GM18519 (cell line): Measurements from ENCODE around the gene ZNF490.
"Not testable (repeated sequence)": the region's sequence is repeated elsewhere in the genome, so short reads cannot be mapped to it uniquely, and the experiment has no call there.

Experiments
- ATAC-seq: cut with Tn5 transposase; IDR thresholded peaks from one replicate; pipeline ENCODE4 v1.9.1; 2021; ENCODE audit warnings: mild to moderate bottlenecking, moderate library complexity; ENCODE audit not compliant: unreplicated experiment, low FRiP score

ZNF490 gene

GRCh38 chr19:12623361-12624031, 12.9 kb upstream of the ZNF490 start:
- no peak for ATAC-seq

DNA sequence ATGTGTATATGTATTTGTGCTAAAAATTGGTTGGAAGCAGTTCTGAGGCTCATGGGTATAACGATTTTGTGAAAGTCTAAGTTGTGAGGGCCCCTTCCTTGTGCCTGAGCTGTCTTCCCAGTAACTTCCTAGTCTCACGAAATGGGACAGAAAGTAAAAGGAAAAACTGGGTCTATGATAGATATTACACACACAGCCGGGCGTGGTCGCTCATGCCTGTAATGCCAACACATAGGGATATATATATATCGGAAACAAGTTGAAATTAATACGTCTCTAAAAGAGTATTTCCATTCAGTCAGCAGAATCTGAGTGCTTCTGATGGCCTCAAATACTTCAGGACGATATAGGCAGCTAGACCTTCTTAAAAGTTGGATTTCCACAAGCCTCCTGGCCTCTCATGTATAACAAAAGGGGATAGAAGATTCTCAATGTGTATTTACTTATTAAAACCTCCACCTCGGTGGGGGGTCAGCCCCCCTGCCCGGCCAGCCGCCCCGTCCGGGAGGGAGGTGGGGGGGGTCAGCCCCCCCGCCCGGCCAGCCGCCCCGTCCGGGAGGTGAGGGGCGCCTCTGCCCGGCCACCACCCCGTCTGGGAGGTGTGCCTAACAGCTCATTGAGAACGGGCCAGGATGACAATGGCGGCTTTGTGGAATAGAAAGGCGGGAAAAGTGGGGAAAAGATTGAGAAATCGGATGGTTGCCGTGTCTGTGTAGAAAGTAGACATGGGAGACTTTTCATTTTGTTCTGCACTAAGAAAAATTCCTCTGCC, 10.8 kb upstream of the ZNF490 start:
- ATAC-seq = not testable (repeated sequence)

- no peak for ATAC-seq
Measured at GRCh38 chr19:12617646-12618045, 7.0 kb upstream of the ZNF490 start.

- ATAC-seq = no peak
Measured at GRCh38 chr19:12611361-12611699, 717 bp upstream of the ZNF490 start.

DNA sequence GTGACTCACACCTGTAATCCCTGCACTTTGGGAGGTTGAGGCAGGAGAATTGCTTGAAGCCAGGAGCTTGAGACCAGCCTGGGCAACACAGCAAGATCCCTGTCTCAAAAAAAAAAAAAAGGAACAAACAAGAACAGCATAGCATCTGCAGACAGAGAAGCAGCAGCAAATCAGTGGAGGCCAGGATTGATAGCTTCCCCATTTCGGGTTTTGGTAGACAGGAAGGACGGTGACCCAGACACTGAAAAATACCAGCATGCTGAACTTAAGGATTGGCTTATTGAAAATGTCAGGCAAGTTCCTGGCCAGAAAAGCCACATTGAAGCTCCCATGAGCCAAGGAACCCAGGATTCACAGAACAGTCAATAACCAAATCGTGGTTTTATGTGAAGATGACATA, 3.0 kb downstream of the ZNF490 start:
- ATAC-seq = no peak

DNA sequence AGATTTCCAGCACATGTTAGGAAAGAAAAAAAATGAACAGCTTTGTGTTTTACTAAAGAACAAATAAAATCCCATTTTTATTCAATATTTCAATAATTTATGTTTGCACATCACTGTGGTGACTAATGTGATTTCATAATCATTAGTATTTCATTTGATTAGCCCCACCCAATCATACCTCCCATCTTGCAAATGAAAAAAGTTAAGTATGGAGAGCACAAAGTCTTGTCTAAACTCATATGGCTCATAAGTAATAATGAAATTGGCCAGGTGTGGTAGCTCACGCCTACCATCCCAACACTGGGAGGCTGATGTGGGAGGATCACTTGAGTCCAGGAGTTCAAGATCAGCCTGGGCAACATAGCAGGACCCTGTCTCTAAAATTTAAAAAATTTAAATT, 3.8 kb downstream of the ZNF490 start:
- no peak for ATAC-seq

GRCh38 chr19:12603714-12604113, 6.9 kb downstream of the ZNF490 start:
- ATAC-seq = no peak

DNA sequence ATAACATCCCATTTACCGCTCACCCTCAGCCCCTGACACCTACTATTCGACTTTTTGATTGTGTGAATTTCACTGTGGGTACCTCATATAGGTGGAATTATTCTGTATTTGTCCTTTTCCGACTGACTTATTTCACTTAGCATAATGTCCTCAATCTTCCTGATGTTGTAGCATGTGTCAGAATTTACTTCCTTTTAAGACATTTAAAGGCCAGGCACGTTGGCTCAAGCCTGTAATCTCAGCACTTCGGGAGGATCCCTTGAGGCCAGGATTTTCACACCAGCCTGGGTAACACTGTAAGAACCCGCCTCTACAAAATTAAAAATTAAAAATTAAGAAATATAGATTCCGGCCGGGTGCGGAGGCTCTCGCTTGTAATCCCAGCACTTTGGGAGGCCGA, 13.0 kb downstream of the ZNF490 start:
- ATAC-seq = no peak

DNA sequence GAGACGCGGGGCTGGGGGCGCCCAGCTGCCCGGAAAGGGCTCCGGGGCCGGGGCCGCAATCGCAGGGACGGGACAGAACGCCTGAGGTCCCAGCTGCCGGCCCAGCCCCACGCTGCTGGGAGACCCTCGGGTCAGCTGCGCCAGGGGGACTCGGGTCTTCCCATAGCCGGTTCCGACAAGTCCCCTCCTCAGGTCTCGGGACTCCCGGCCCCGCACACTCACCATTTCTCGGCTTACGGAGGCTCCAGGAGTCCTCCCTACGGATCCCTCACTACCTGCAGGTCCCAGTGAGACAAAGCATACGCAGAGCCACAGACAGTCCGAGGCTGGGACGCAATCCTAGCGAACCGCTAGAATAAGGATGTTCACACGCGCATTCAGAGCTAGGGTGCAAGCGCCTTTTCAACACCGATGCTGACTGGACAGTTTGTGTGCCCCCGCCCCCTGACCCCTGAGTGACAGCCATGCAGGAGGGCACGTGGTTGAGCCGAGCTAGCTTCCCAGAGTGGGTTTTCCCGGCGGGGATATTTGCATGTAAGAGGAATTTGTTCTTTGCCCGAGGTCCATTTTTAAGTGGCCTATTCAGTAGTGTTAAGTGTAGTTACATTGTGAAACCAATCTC, 13.6 kb downstream of the ZNF490 start:
- no peak for ATAC-seq

GRCh38 chr19:12596485-12596884, 14.1 kb downstream of the ZNF490 start:
- no peak for ATAC-seq

DNA sequence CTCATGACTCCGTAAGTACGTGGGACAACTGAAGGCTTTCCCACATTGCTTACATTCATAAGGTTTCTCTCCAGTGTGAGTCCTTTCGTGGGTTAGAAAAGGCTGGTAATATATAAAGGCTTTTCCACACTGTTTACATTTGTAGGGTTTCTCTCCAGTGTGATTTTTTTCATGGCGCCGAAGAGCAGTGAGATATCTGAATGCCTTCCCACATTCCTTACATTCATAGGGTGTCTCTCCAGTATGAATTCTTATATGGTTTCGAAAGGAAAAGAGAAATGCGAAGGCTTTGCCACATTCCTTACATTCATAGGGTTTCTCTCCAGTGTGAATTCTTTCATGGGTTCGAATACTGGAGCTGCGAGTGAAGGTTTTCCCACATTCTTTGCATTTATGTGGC, 29.5 kb downstream of the ZNF490 start:
- ATAC-seq = no peak

- no peak for ATAC-seq
Measured at GRCh38 chr19:12580180-12580694, 30.4 kb downstream of the ZNF490 start.

DNA sequence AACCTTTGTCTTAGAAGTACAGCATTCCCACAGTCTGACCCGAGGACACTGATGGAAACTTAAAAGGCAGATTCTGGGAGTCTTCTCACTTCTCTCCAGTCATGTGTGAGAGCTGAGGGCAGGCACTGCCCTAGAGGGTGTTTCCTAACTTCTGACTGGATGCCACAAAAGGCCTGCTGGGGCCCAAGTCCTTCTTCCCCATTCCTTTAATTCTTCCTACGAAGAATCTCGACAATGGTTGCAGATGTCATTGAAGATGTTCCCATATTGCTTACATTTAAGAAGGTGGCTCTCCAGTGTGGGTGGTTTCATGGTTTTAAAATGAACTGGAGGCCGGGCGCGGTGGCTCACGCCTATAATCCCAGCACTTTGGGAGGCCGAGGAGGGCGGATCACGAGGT, 32.0 kb downstream of the ZNF490 start:
- no peak for ATAC-seq

DNA sequence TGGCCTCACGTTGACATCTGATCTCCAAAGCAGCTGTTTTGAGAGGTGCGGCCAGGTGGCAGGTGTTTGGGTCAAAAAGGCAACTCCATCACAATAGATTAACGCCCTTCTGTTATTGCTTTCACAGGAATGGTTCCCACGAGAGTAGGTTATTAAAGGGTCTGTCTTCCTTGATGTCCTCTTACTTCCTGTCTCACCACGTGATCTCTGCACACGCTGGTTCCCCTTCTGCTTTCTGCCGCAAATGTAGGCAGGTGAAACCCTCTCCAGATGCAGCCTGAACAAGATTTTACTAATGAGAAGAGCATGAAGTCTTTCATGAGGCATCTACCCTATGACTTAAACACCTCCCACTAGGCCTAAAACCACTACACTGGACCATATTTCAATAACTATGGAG, 36.6 kb downstream of the ZNF490 start:
- no peak for ATAC-seq

DNA sequence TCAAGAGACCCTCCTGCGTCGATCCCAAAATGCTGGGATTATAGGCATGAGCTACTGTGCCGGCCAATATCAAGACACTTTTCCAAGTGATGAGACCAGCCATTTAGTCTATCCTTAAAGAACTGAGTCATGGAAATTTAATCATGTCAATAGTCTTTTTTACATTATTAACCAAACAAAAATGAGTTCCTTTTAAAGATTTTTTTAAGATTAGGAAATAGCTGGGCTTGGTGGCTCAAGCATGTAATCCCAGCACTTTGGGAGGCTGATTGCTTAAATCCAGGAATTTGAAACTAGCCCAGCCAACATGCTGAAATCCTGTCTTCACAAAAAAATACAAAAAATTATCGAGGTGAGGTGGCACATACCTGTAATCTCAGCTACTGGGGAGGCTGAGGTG, 42.7 kb downstream of the ZNF490 start:
- ATAC-seq = no peak

- not testable (repeated sequence) for ATAC-seq
Measured at GRCh38 chr19:12566380-12566779, 44.2 kb downstream of the ZNF490 start.

DNA sequence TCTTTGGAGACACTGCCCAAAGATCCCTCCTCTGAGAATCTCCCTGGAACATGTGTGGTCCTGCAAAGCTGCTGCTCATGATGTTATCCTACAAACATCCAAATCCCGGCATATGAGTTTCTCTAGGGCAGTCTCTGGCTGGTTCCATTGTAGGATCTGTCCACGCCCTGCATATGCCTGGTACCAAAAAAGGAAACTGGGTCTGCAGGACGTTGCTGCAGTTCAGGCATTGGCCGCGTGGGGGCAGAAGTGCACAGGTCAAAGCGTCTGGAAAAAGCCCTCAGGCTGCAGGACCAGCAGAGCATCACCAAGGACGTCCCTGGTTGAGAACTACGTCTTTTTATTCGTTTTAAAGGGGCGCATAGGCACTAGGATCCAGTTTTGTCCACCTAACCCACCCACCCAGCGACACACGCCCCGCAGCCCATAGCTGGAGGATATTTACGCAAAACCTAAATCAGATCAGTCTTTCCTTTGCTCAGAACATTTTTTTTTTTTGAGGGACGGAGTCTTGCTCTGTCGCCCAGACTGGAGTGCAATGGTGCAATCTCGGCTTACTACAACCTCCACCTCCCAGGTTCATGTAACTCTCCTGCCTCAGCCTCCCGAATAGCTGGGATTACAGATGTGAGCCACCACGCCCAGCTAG, 46.5 kb downstream of the ZNF490 start:
- no peak for ATAC-seq

GRCh38 chr19:12555456-12555930, 55.1 kb downstream of the ZNF490 start:
- ATAC-seq = no peak

GRCh38 chr19:12551060-12551832, 59.4 kb downstream of the ZNF490 start, which contains the start of gene ZNF564:
TSS of gene ZNF564 (minus strand) at chr19:12551482. CDS start at chr19:12551332, 150 bp downstream.
- ATAC-seq = peak; percentile 93

DNA sequence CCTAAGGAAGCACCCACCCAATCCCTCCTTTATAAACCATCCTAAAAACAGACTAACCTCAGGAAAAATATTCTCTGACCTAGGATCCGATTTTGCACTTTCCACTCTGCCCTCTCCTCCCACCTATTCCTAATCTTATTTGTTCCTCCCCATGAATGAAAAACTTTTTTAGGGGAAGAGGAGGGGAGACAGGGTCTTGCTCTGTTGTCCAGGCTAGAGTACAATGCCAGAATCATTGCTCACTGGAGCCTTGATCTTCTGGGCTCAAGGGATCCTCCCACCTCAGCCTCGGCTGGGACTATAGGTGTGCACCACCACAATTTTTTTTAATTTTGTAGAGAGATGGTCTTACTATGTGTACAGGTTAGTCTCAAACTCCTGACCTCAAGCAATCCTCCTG, 63.7 kb downstream of the ZNF490 start:
- ATAC-seq = no peak
